SK-N-SH (cell line): ENCODE data around the gene RUVBL1. TPM values are rescaled to one million over a fixed set of nuclear protein-coding genes. Genes with fewer than 3 reads are reported as not detected.
A peak's percentile ranks its signal among the peaks of the same experiment; 100 is the strongest.

Source experiments
- CTCF ChIA-PET: fragments of 300-600, 350-600 bp; formaldehyde crosslinking; extraction: SDS; loops from one replicate; lab custom pipeline; 2021; lab: Yijun Ruan, JAX
- POLR2A ChIA-PET: fragments of 350-600 bp; sonication (Branson Sonifier 250); formaldehyde crosslinking; extraction: SDS; loops from one replicate; lab custom pipeline; 2020; ENCODE audit warnings: antibody characterized with exemption, inconsistent platforms; lab: Yijun Ruan, JAX
- DNase-seq: peaks from one replicate; pipeline ENCODE4 v3.0.0; 2012
- H2AFZ ChIP-seq: fragments of 200-600 bp; sonication (generic); 2 replicates; pipeline ENCODE4 v1.8.1; 2016; ENCODE audit warnings: antibody characterized with exemption, mild to moderate bottlenecking, low read depth
- H3F3A ChIP-seq: fragments of 200-600 bp; sonication (generic); replicated peaks from 2 replicates; pipeline ENCODE3; 2016; ENCODE audit warnings: antibody characterized with exemption, mild to moderate bottlenecking; ENCODE audit not compliant: insufficient read depth
- H3K27ac ChIP-seq, 2 experiments: fragments of 200-500 bp in 1 of 2; fragments of 200-600 bp in 1 of 2; sonication (Bioruptor generic) in 1 of 2; sonication (generic), shearing (Covaris generic) in 1 of 2; 2 replicates each; pipeline versions ENCODE4 v1.5.1 to v1.6.1; 2014 to 2016; ENCODE audit warnings: low read depth in 2 of 2, inconsistent platforms in 1 of 2, low read length in 1 of 2, mild to moderate bottlenecking in 1 of 2, mixed read lengths in 1 of 2
- H3K27me3 ChIP-seq: fragments of 200-600 bp; sonication (generic), shearing (Covaris generic); 2 replicates; pipeline ENCODE4 v1.6.1; 2016; ENCODE audit warnings: mixed run types; ENCODE audit not compliant: insufficient read depth
- H3K36me3 ChIP-seq, 2 experiments: fragments of 200-500 bp in 1 of 2; fragments of 200-600 bp in 1 of 2; sonication (Bioruptor generic) in 1 of 2; sonication (generic) in 1 of 2; replicated peaks in 1 of 2; 2 replicates each; pipeline versions ENCODE3 to v1.5.1; 2014 to 2016; ENCODE audit warnings: low read length in 1 of 2, mild to moderate bottlenecking in 1 of 2; ENCODE audit not compliant: insufficient read depth in 2 of 2, control insufficient read depth in 1 of 2
- H3K4me1 ChIP-seq, 2 experiments: fragments of 200-500 bp in 1 of 2; fragments of 200-600 bp in 1 of 2; sonication (Bioruptor generic) in 1 of 2; sonication (generic), shearing (Covaris generic) in 1 of 2; 2 replicates each; pipeline versions ENCODE4 v1.5.1 to v1.6.1; 2014 to 2016; ENCODE audit warnings: low read depth in 1 of 2, low read length in 1 of 2, mixed run types in 1 of 2; ENCODE audit not compliant: insufficient read depth in 2 of 2, control insufficient read depth in 1 of 2
- H3K4me2 ChIP-seq: fragments of 200-600 bp; sonication (generic), shearing (Covaris generic); 2 replicates; pipeline ENCODE4 v1.6.1; 2017; ENCODE audit warnings: mixed run types
- H3K4me3 ChIP-seq, 2 experiments: fragments of 200-500 bp in 1 of 2; fragments of 200-600 bp in 1 of 2; sonication (Bioruptor generic) in 1 of 2; sonication (generic), shearing (Covaris generic) in 1 of 2; 2 replicates each; pipeline versions ENCODE4 v1.5.1 to v1.8.1; 2014 to 2016; ENCODE audit warnings: low read depth in 2 of 2, inconsistent platforms in 1 of 2, low read length in 1 of 2, mild to moderate bottlenecking in 1 of 2, mixed read lengths in 1 of 2, moderate library complexity in 1 of 2
- H3K79me2 ChIP-seq: fragments of 200-600 bp; sonication (generic); 2 replicates; pipeline ENCODE4 v1.8.1; 2017; ENCODE audit warnings: mild to moderate bottlenecking; ENCODE audit not compliant: insufficient read depth
- H3K9ac ChIP-seq: fragments of 200-600 bp; sonication (generic); 2 replicates; pipeline ENCODE4 v1.6.1; 2017; ENCODE audit warnings: mixed run types
- H3K9me2 ChIP-seq: fragments of 200-600 bp; sonication (generic); 2 replicates; pipeline ENCODE4 v1.6.1; 2017; ENCODE audit warnings: mixed run types
- H3K9me3 ChIP-seq: fragments of 200-600 bp; sonication (generic); 2 replicates; pipeline ENCODE4 v1.6.1; 2017; ENCODE audit warnings: mixed run types, mild to moderate bottlenecking, moderate library complexity
- H4K20me1 ChIP-seq: fragments of 200-600 bp; sonication (generic); 2 replicates; pipeline ENCODE4 v1.6.1; 2017; ENCODE audit warnings: mild to moderate bottlenecking, mixed run types; ENCODE audit not compliant: insufficient read depth
- CHD2 ChIP-seq: fragments of 150-350 bp; IDR thresholded peaks from 2 replicates; pipeline ENCODE4 v1.6.1; 2018; ENCODE audit warnings: low read length; ENCODE audit not compliant: partially characterized antibody
- ELF1 ChIP-seq: IDR thresholded peaks from 2 replicates; pipeline ENCODE4 v1.4.0; 2012
- EP300 ChIP-seq, 2 experiments: IDR thresholded peaks; 2 replicates each; pipeline versions ENCODE4 v1.4.0 to v1.6.1; 2012; ENCODE audit warnings: borderline replicate concordance in 1 of 2, low read depth in 1 of 2, low read length in 1 of 2
- EZH2phosphoT487 ChIP-seq: fragments of 200-600 bp; sonication (generic); IDR thresholded peaks from 2 replicates; pipeline ENCODE4 v1.6.1; 2017; ENCODE audit warnings: low read depth, mixed run types, mild to moderate bottlenecking, antibody characterized with exemption, moderate library complexity, borderline replicate concordance
- FOSL2 ChIP-seq: IDR thresholded peaks from 2 replicates; pipeline ENCODE4 v1.4.0; 2012; ENCODE audit warnings: low read depth, mild to moderate bottlenecking, moderate library complexity, borderline replicate concordance
- FOXJ3 ChIP-seq: sonication (generic); formaldehyde crosslinking; IDR thresholded peaks from 2 replicates; pipeline ENCODE4 v1.5.1; 2020; ENCODE audit warnings: mild to moderate bottlenecking, missing genetic modification reagents
- FOXM1 ChIP-seq: IDR thresholded peaks from 2 replicates; pipeline ENCODE4 v1.4.0; 2012; ENCODE audit warnings: low read depth, mild to moderate bottlenecking
- JUND ChIP-seq: IDR thresholded peaks from 2 replicates; pipeline ENCODE4 v1.4.0; 2012
- MEF2A ChIP-seq: IDR thresholded peaks from 2 replicates; pipeline ENCODE4 v1.4.0; 2012; ENCODE audit warnings: low read depth, borderline replicate concordance
- NFIC ChIP-seq: IDR thresholded peaks from 2 replicates; pipeline ENCODE4 v1.4.0; 2012; ENCODE audit warnings: borderline replicate concordance
- NRF1 ChIP-seq: IDR thresholded peaks from 2 replicates; pipeline ENCODE4 v1.6.1; 2012; ENCODE audit warnings: low read depth, mild to moderate bottlenecking, low read length
- POLR2AphosphoS5 ChIP-seq: IDR thresholded peaks from 2 replicates; pipeline ENCODE4 v1.6.1; 2012; ENCODE audit warnings: low read depth, low read length
- RFX5 ChIP-seq: IDR thresholded peaks from 2 replicates; pipeline ENCODE4 v1.6.1; 2012; ENCODE audit warnings: mild to moderate bottlenecking, improper control_type of control experiment, low read length
- SIN3A ChIP-seq: IDR thresholded peaks from 2 replicates; pipeline ENCODE4 v1.6.1; 2012; ENCODE audit warnings: low read depth, mild to moderate bottlenecking, low read length, moderate library complexity, borderline replicate concordance
- TAF1 ChIP-seq: IDR thresholded peaks from 2 replicates; pipeline ENCODE4 v1.6.1; 2012; ENCODE audit warnings: low read depth, mild to moderate bottlenecking, low read length, moderate library complexity, borderline replicate concordance
- TCF12 ChIP-seq: IDR thresholded peaks from 2 replicates; pipeline ENCODE4 v1.4.0; 2012
- TEAD4 ChIP-seq: IDR thresholded peaks from 2 replicates; pipeline ENCODE4 v1.4.0; 2012; ENCODE audit warnings: mild to moderate bottlenecking, borderline replicate concordance; ENCODE audit not compliant: insufficient read depth
- YY1 ChIP-seq: IDR thresholded peaks from 2 replicates; pipeline ENCODE4 v1.4.0; 2012; ENCODE audit warnings: low read depth, mild to moderate bottlenecking
- WGBS: methylation state at CpG from one replicate; pipeline ENCODE4 v1.1.6; 2017; ENCODE audit warnings: low lambda C conversion rate; 5-methylcytosine and 5-hydroxymethylcytosine counted together
- polyA plus RNA-seq, 3 experiments: library from polyadenylated mRNA; depleted of rRNA; stranded (reverse); fragments of >200 nt; gene quantifications; 2 replicates each; pipeline ENCODE4 v1.2.3, GENCODE V29; 2012
- TF ChIP-seq, protein P1 (sequence below): IDR thresholded peaks from 2 replicates; pipeline ENCODE4 v1.4.0; 2012; ENCODE audit warnings: low read depth, borderline replicate concordance
- TF ChIP-seq, protein P2 (sequence below): fragments of 150-350 bp; IDR thresholded peaks from 2 replicates; pipeline ENCODE4 v1.6.1; 2016; ENCODE audit warnings: mild to moderate bottlenecking, low read depth, low read length
- TF ChIP-seq, protein P3 (sequence below): fragments of 200-600 bp; sonication (generic); IDR thresholded peaks from 2 replicates; pipeline ENCODE4 v1.6.1; 2017; ENCODE audit warnings: antibody characterized with exemption, mild to moderate bottlenecking, moderate library complexity
- TF ChIP-seq, protein P4 (sequence below): fragments of 150-350 bp; IDR thresholded peaks from 2 replicates; pipeline ENCODE4 v1.6.1; 2017; ENCODE audit warnings: antibody characterized with exemption, low read length, low read depth, borderline replicate concordance
- TF ChIP-seq, protein P5 (sequence below): IDR thresholded peaks from 2 replicates; pipeline ENCODE4 v1.4.0; 2012; ENCODE audit warnings: low read depth, borderline replicate concordance
- TF ChIP-seq, protein P6 (sequence below): IDR thresholded peaks from 2 replicates; pipeline ENCODE4; 2012
- TF ChIP-seq, protein P7 (sequence below): IDR thresholded peaks from 2 replicates; pipeline ENCODE4 v1.4.0; 2012; ENCODE audit warnings: low read depth

RUVBL1 gene
- polyA plus RNA-seq, 1 of the 3 experiments (the other 2 are of a cell fraction) = 140 TPM

DNA sequence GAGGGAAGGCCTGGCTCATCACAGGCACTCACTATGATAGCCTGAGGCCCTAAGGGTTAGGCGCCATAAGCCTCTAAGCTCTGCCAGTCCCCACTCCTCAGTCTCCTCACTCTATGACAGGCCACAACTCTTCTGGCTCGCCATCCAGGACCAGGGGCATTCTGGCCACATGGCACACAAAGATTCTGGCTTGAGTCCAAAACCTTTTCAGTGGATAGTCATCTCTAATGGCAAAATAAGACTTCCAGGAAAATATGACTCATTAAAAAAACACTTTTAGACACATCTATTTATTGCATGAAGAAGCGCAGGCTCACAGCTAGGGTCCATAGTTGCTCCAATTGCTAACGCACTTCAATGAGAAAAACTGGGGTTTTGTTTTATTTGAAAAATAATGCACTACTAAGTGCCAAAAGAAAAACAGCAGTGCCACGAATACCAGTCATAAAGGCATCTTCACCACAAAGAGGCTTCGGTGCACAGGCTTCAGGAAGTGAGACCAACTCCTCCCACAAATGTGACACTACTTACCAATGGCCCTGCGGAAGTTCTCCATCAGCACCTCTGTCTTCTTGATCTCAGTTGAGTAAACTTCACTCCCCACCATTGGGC, 11.1 kb downstream of the RUVBL1 start:
- peak overlapping the region; percentile 66 for H3K4me2 ChIP-seq
- peak; percentile 99 for TF ChIP-seq TCF12
- TF ChIP-seq JUND = peak; percentile 98
- no peak for TF ChIP-seq EZH2phosphoT487
- TF ChIP-seq, protein P1, sequence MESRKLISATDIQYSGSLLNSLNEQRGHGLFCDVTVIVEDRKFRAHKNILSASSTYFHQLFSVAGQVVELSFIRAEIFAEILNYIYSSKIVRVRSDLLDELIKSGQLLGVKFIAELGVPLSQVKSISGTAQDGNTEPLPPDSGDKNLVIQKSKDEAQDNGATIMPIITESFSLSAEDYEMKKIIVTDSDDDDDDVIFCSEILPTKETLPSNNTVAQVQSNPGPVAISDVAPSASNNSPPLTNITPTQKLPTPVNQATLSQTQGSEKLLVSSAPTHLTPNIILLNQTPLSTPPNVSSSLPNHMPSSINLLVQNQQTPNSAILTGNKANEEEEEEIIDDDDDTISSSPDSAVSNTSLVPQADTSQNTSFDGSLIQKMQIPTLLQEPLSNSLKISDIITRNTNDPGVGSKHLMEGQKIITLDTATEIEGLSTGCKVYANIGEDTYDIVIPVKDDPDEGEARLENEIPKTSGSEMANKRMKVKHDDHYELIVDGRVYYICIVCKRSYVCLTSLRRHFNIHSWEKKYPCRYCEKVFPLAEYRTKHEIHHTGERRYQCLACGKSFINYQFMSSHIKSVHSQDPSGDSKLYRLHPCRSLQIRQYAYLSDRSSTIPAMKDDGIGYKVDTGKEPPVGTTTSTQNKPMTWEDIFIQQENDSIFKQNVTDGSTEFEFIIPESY = peak; percentile 70; the same call in 1 of the 2 replicates
- no peak for TF ChIP-seq FOXJ3 (CRISPR knock-in tag)
- no peak for TF ChIP-seq CHD2
- TF ChIP-seq MEF2A = peak; percentile 91
- peak; percentile 61; the same call in 1 of the 2 replicates for TF ChIP-seq SIN3A
- no peak for TF ChIP-seq RFX5
- TF ChIP-seq, protein P2, sequence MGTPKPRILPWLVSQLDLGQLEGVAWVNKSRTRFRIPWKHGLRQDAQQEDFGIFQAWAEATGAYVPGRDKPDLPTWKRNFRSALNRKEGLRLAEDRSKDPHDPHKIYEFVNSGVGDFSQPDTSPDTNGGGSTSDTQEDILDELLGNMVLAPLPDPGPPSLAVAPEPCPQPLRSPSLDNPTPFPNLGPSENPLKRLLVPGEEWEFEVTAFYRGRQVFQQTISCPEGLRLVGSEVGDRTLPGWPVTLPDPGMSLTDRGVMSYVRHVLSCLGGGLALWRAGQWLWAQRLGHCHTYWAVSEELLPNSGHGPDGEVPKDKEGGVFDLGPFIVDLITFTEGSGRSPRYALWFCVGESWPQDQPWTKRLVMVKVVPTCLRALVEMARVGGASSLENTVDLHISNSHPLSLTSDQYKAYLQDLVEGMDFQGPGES = no peak
- TF ChIP-seq NRF1 = no peak
- peak; percentile 77 to 92 for TF ChIP-seq EP300 (IDR thresholded peaks at IDR 0.05; ENCODE audit: borderline replicate concordance in 1 of 2, low read depth in 1 of 2, low read length in 1 of 2)
- peak; percentile 88 for TF ChIP-seq TEAD4
- peak; percentile 76; the same call in 1 of the 2 replicates for TF ChIP-seq POLR2AphosphoS5
- TF ChIP-seq, protein P3, sequence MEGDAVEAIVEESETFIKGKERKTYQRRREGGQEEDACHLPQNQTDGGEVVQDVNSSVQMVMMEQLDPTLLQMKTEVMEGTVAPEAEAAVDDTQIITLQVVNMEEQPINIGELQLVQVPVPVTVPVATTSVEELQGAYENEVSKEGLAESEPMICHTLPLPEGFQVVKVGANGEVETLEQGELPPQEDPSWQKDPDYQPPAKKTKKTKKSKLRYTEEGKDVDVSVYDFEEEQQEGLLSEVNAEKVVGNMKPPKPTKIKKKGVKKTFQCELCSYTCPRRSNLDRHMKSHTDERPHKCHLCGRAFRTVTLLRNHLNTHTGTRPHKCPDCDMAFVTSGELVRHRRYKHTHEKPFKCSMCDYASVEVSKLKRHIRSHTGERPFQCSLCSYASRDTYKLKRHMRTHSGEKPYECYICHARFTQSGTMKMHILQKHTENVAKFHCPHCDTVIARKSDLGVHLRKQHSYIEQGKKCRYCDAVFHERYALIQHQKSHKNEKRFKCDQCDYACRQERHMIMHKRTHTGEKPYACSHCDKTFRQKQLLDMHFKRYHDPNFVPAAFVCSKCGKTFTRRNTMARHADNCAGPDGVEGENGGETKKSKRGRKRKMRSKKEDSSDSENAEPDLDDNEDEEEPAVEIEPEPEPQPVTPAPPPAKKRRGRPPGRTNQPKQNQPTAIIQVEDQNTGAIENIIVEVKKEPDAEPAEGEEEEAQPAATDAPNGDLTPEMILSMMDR = peak; percentile 18; the same call in 1 of the 2 replicates
- TF ChIP-seq, protein P4, sequence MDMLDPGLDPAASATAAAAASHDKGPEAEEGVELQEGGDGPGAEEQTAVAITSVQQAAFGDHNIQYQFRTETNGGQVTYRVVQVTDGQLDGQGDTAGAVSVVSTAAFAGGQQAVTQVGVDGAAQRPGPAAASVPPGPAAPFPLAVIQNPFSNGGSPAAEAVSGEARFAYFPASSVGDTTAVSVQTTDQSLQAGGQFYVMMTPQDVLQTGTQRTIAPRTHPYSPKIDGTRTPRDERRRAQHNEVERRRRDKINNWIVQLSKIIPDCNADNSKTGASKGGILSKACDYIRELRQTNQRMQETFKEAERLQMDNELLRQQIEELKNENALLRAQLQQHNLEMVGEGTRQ = no peak
- TF ChIP-seq FOSL2 = peak; percentile 95
- peak; percentile 66; the same call in 1 of the 2 replicates for TF ChIP-seq YY1
- TF ChIP-seq FOXM1 = peak; percentile 86
- TF ChIP-seq ELF1 = no peak
- TF ChIP-seq, protein P5, sequence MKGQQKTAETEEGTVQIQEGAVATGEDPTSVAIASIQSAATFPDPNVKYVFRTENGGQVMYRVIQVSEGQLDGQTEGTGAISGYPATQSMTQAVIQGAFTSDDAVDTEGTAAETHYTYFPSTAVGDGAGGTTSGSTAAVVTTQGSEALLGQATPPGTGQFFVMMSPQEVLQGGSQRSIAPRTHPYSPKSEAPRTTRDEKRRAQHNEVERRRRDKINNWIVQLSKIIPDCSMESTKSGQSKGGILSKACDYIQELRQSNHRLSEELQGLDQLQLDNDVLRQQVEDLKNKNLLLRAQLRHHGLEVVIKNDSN = peak; percentile 45; the same call in 1 of the 2 replicates
- no peak for TF ChIP-seq TAF1
- TF ChIP-seq, protein P6, sequence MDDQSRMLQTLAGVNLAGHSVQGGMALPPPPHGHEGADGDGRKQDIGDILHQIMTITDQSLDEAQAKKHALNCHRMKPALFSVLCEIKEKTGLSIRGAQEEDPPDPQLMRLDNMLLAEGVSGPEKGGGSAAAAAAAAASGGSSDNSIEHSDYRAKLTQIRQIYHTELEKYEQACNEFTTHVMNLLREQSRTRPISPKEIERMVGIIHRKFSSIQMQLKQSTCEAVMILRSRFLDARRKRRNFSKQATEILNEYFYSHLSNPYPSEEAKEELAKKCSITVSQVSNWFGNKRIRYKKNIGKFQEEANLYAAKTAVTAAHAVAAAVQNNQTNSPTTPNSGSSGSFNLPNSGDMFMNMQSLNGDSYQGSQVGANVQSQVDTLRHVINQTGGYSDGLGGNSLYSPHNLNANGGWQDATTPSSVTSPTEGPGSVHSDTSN = peak; percentile 94
- TF ChIP-seq, protein P7, sequence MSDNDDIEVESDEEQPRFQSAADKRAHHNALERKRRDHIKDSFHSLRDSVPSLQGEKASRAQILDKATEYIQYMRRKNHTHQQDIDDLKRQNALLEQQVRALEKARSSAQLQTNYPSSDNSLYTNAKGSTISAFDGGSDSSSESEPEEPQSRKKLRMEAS = peak; percentile 93
- TF ChIP-seq NFIC = peak; percentile 99

More for the DNA sequence above, 11.1 kb downstream of the RUVBL1 start:
- peaks cover 38% of the 10 kb centered on the region for H3K79me2 ChIP-seq
- DNase-seq = peak; percentile 78
- no peaks in the 10 kb centered on the region for H3K27me3 ChIP-seq
- H3K9ac ChIP-seq = peak overlapping the region; percentile 47; the same call in 1 of the 2 replicates
- peaks cover 30% of the 10 kb centered on the region for H3F3A ChIP-seq
- H3K9me2 ChIP-seq = no peaks in the 10 kb centered on the region
- peak overlapping the region; percentile 93 to 97 for H3K27ac ChIP-seq
- H3K36me3 ChIP-seq = peaks cover 26 to 39% of the 10 kb centered on the region in 2 experiments
- H4K20me1 ChIP-seq = no peaks in the 10 kb centered on the region
- H2AFZ ChIP-seq = no peak overlapping the region
- no peak overlapping the region for H3K4me3 ChIP-seq
- H3K9me3 ChIP-seq = no peaks in the 10 kb centered on the region
- H3K4me1 ChIP-seq = peaks cover 24 to 51% of the 10 kb centered on the region in 2 experiments
- ChIA-PET CTCF (interaction anchor here (2.0 to 7.4 kb wide), 4 partner anchors 10 to 21 kb away, joined by 4 to 40 read pairs (median 10); partner anchors contain the start of gene RUVBL1), POLR2A (interaction anchor here (1.1 kb wide), 1 partner anchor 11 kb away, joined by 3 read pairs; the partner anchor contains the start of gene RUVBL1)
- WGBS = 8% methylated on average over 6 of the region's 7 CpGs
